Upper lobe of left lung (tissue), 4 donors: Measurements from ENCODE around the gene CEP41.
"Not testable (repeated sequence)": the region's sequence is repeated elsewhere in the genome, so short reads cannot be mapped to it uniquely, and the experiment has no call there.

Source experiments
- POLR2AphosphoS5 ChIP-seq, 2 donors: sonication (generic); formaldehyde crosslinking; IDR thresholded peaks; one replicate each; pipeline ENCODE4 v1.5.1; 2017; ENCODE audit warnings: antibody characterized with exemption in 2 of 2
- TF ChIP-seq, protein P1 (sequence below), 6 experiments: fragments of 450-650 bp in 4 of 6; fragments of 200-600 bp in 2 of 6; sonication (generic) in 2 of 6; IDR thresholded peaks; one replicate each; pipeline ENCODE4 v1.5.1; 2016 to 2019; ENCODE audit warnings: antibody characterized with exemption in 6 of 6

GRCh38 chr7:130376461-130376860 is 64.4 kb downstream of the CEP41 start:
- not testable (repeated sequence) for TF ChIP-seq POLR2AphosphoS5 (IDR thresholded peaks at IDR 0.05)
- TF ChIP-seq, protein P1, sequence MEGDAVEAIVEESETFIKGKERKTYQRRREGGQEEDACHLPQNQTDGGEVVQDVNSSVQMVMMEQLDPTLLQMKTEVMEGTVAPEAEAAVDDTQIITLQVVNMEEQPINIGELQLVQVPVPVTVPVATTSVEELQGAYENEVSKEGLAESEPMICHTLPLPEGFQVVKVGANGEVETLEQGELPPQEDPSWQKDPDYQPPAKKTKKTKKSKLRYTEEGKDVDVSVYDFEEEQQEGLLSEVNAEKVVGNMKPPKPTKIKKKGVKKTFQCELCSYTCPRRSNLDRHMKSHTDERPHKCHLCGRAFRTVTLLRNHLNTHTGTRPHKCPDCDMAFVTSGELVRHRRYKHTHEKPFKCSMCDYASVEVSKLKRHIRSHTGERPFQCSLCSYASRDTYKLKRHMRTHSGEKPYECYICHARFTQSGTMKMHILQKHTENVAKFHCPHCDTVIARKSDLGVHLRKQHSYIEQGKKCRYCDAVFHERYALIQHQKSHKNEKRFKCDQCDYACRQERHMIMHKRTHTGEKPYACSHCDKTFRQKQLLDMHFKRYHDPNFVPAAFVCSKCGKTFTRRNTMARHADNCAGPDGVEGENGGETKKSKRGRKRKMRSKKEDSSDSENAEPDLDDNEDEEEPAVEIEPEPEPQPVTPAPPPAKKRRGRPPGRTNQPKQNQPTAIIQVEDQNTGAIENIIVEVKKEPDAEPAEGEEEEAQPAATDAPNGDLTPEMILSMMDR (IDR thresholded peaks at IDR 0.05): not testable (repeated sequence)
